Subcutaneous abdominal adipose tissue (tissue), 5 donors: ENCODE data around the gene MEG3.

Experiments
- H3K27ac ChIP-seq: one replicate; pipeline ENCODE4 v1.7.0; 2013; ENCODE audit warnings: low read depth, mild to moderate bottlenecking, inconsistent platforms, low read length, moderate library complexity
- H3K27me3 ChIP-seq, 5 donors: one replicate each; pipeline ENCODE4 v1.7.0; 2013; ENCODE audit warnings: low read length in 5 of 5, inconsistent platforms in 1 of 5; ENCODE audit not compliant: control insufficient read depth in 5 of 5, insufficient read depth in 4 of 5
- H3K36me3 ChIP-seq, 5 donors: one replicate each; pipeline ENCODE4 v1.7.0; 2013; ENCODE audit warnings: low read length in 5 of 5; ENCODE audit not compliant: control insufficient read depth in 5 of 5, insufficient read depth in 5 of 5
- H3K4me1 ChIP-seq, 5 donors: one replicate each; pipeline ENCODE4 v1.7.0; 2013; ENCODE audit warnings: low read length in 5 of 5, mild to moderate bottlenecking in 3 of 5, moderate library complexity in 1 of 5; ENCODE audit not compliant: control insufficient read depth in 5 of 5, insufficient read depth in 5 of 5
- H3K4me3 ChIP-seq, 5 donors: one replicate each; pipeline ENCODE4 v1.7.0; 2013; ENCODE audit warnings: low read length in 5 of 5, low read depth in 1 of 5
- H3K9ac ChIP-seq, 5 donors: one replicate each; pipeline ENCODE4 v1.7.0; 2013; ENCODE audit warnings: low read length in 5 of 5, mild to moderate bottlenecking in 4 of 5, moderate library complexity in 3 of 5
- H3K9me3 ChIP-seq, 5 donors: one replicate each; pipeline ENCODE4 v1.7.0; 2013; ENCODE audit warnings: low read length in 5 of 5; ENCODE audit not compliant: control insufficient read depth in 5 of 5
- donor health status: healthy.
- donor health status: healthy.
- donor health status: healthy.
- donor health status: healthy.
- donor health status: healthy.

Gene MEG3

GRCh38 chr14:100781952-100782351 lies 44.0 kb upstream of the MEG3 start:
- no peaks in the 10 kb centered on the region for H3K4me1 ChIP-seq
- no peak overlapping the region for H3K9ac ChIP-seq
- H3K36me3 ChIP-seq = no peaks in the 10 kb centered on the region
- no peaks in the 10 kb centered on the region for H3K9me3 ChIP-seq
- H3K27ac ChIP-seq = no peak overlapping the region
- no peak overlapping the region for H3K4me3 ChIP-seq
- peaks cover 0 to 15% (median under 1%) of the 10 kb centered on the region in 5 donors for H3K27me3 ChIP-seq

GRCh38 chr14:100782516-100783320 lies 43.2 kb upstream of the MEG3 start:
- Histone ChIP-seq H3K4me1 (no peaks in the 10 kb centered on the region), H3K36me3 (no peaks in the 10 kb centered on the region), H3K27ac (no peak overlapping the region), H3K4me3 (no peak overlapping the region), H3K9me3 (no peaks in the 10 kb centered on the region), H3K27me3 (peaks cover 0 to 16% (median 3%) of the 10 kb centered on the region in 5 donors), H3K9ac (no peak overlapping the region)

- H3K4me1 ChIP-seq = peaks cover 0 to under 1% (median 0%) of the 10 kb centered on the region in 5 donors
- no peak overlapping the region for H3K9ac ChIP-seq
- no peaks in the 10 kb centered on the region for H3K36me3 ChIP-seq
Observed at GRCh38 chr14:100783630-100784370, 42.1 kb upstream of the MEG3 start.

GRCh38 chr14:100784523-100785337 lies 41.2 kb upstream of the MEG3 start:
- H3K4me3 ChIP-seq = no peak overlapping the region
- no peak overlapping the region for H3K9ac ChIP-seq
- H3K4me1 ChIP-seq = peaks cover 0 to 1% (median 0%) of the 10 kb centered on the region in 5 donors
- no peaks in the 10 kb centered on the region for H3K36me3 ChIP-seq
- H3K27ac ChIP-seq = no peak overlapping the region
- H3K27me3 ChIP-seq = peaks cover 0 to 14% (median 3%) of the 10 kb centered on the region in 5 donors
- no peaks in the 10 kb centered on the region for H3K9me3 ChIP-seq

More at GRCh38 chr14:100783630-100784370, 42.1 kb upstream of the MEG3 start:
- Histone ChIP-seq H3K27me3 (peaks cover 0 to 16% (median 3%) of the 10 kb centered on the region in 5 donors), H3K4me3 (no peak overlapping the region), H3K9me3 (no peaks in the 10 kb centered on the region), H3K27ac (no peak overlapping the region)

- H3K9me3 ChIP-seq = no peaks in the 10 kb centered on the region
- no peak overlapping the region for H3K27ac ChIP-seq
- H3K36me3 ChIP-seq = no peaks in the 10 kb centered on the region
- H3K4me3 ChIP-seq = no peak overlapping the region
- H3K4me1 ChIP-seq = peaks cover 0 to 1% (median 0%) of the 10 kb centered on the region in 5 donors
- peaks cover 2 to 11% (median 7%) of the 10 kb centered on the region in 5 donors for H3K27me3 ChIP-seq
- H3K9ac ChIP-seq = no peak overlapping the region
Observed at GRCh38 chr14:100785338-100785615, 40.6 kb upstream of the MEG3 start.

GRCh38 chr14:100785626-100786025 lies 40.3 kb upstream of the MEG3 start:
- Histone ChIP-seq H3K4me1 (peaks cover 0 to 1% (median 0%) of the 10 kb centered on the region in 5 donors), H3K27me3 (peaks cover 2 to 9% (median 7%) of the 10 kb centered on the region in 5 donors), H3K27ac (no peak overlapping the region), H3K9me3 (no peaks in the 10 kb centered on the region), H3K36me3 (no peaks in the 10 kb centered on the region), H3K9ac (no peak overlapping the region), H3K4me3 (no peak overlapping the region)

GRCh38 chr14:100786131-100786530 lies 39.8 kb upstream of the MEG3 start:
- no peaks in the 10 kb centered on the region for H3K36me3 ChIP-seq
- no peaks in the 10 kb centered on the region for H3K9me3 ChIP-seq
- H3K27me3 ChIP-seq = peaks cover 2 to 12% (median 7%) of the 10 kb centered on the region in 5 donors
- H3K4me3 ChIP-seq = no peak overlapping the region
- H3K27ac ChIP-seq = no peak overlapping the region
- peaks cover 0 to 2% (median 0%) of the 10 kb centered on the region in 5 donors for H3K4me1 ChIP-seq
- H3K9ac ChIP-seq = no peak overlapping the region

GRCh38 chr14:100786576-100787219 lies 39.2 kb upstream of the MEG3 start:
- Histone ChIP-seq H3K9me3 (no peaks in the 10 kb centered on the region), H3K4me1 (peaks cover 0 to 4% (median 0%) of the 10 kb centered on the region in 5 donors), H3K9ac (no peak overlapping the region), H3K27ac (no peak overlapping the region), H3K4me3 (no peak overlapping the region), H3K36me3 (no peaks in the 10 kb centered on the region), H3K27me3 (peaks cover 2 to 12% (median 9%) of the 10 kb centered on the region in 5 donors)

- peaks cover 0 to 4% (median 0%) of the 10 kb centered on the region in 5 donors for H3K4me1 ChIP-seq
- no peak overlapping the region for H3K27ac ChIP-seq
- H3K9me3 ChIP-seq = no peaks in the 10 kb centered on the region
- peaks cover 5 to 17% (median 10%) of the 10 kb centered on the region in 5 donors for H3K27me3 ChIP-seq
- H3K36me3 ChIP-seq = no peaks in the 10 kb centered on the region
- H3K4me3 ChIP-seq = no peak overlapping the region
- H3K9ac ChIP-seq = no peak overlapping the region
Observed at GRCh38 chr14:100787659-100788058, 38.3 kb upstream of the MEG3 start.
